ENCODE results near the gene TMEM164. TPM values are rescaled to one million over a fixed set of nuclear protein-coding genes. Genes with fewer than 3 reads are reported as not detected.

TMEM164 gene
- total RNA-seq, 2 donors from 2014 or later, result 30.3 to 36.6 TPM

- TF ChIP-seq, protein P1, sequence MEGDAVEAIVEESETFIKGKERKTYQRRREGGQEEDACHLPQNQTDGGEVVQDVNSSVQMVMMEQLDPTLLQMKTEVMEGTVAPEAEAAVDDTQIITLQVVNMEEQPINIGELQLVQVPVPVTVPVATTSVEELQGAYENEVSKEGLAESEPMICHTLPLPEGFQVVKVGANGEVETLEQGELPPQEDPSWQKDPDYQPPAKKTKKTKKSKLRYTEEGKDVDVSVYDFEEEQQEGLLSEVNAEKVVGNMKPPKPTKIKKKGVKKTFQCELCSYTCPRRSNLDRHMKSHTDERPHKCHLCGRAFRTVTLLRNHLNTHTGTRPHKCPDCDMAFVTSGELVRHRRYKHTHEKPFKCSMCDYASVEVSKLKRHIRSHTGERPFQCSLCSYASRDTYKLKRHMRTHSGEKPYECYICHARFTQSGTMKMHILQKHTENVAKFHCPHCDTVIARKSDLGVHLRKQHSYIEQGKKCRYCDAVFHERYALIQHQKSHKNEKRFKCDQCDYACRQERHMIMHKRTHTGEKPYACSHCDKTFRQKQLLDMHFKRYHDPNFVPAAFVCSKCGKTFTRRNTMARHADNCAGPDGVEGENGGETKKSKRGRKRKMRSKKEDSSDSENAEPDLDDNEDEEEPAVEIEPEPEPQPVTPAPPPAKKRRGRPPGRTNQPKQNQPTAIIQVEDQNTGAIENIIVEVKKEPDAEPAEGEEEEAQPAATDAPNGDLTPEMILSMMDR (IDR thresholded peaks at IDR 0.05), result no peak
- Histone ChIP-seq H3K27me3 (no peaks in the 10 kb centered on the region), H3K36me3 (no peaks in the 10 kb centered on the region), H3K9me3 (peaks cover 0 to under 1% of the 10 kb centered on the region in 2 donors), H3K4me3 (no peak overlapping the region), H3K27ac (no peak overlapping the region), H3K4me1 (no peaks in the 10 kb centered on the region)
- no peak for DNase-seq (ENCODE audit: low spot score)
Measured at GRCh38 chrX:110180928-110181310, 178.0 kb downstream of the TMEM164 start.

DNA sequence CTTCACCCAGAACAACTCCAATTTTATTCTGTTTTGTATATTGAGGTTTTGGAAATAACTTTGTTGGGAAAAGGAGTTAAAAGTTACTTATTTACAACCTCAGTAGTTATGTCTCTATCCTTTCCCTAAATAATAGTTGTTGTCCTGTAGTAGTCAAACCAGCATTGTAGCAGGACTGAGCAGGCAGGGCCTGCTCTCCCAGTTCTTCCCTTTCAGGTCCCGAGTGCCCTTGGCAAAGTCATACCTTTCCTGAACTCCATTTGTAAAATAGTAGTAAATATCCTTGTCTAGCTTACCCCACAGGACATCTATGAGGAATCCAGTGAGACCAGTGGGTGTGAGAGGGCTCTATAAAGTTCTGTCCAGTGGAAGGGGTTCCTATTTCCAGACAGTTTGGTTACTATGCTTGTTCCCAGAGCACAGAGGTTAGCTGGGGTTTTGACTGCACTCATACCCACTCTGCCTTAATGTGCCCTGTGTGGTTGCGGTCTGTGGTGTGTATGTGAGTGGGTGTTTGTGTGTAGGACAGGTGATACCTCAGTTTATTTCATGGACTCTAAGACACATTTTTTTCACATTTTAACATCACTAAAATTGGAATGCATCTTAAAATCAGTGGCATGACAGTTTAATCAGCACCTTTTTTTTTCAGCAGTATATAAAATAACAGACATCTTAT is 178.7 kb downstream of the TMEM164 start:
- no peaks in the 10 kb centered on the region for H3K27me3 ChIP-seq
- no peaks in the 10 kb centered on the region for H3K36me3 ChIP-seq
- no peak for DNase-seq (ENCODE audit: low spot score)
- H3K9me3 ChIP-seq, result peaks cover 0 to 8% of the 10 kb centered on the region in 2 donors
- H3K27ac ChIP-seq, result no peak overlapping the region
- no peak overlapping the region for H3K4me3 ChIP-seq
- no peaks in the 10 kb centered on the region for H3K4me1 ChIP-seq
- TF ChIP-seq, protein P1 (IDR thresholded peaks at IDR 0.05), result no peak

GRCh38 chrX:110182362-110182761 is 179.4 kb downstream of the TMEM164 start:
- Histone ChIP-seq H3K27me3 (no peaks in the 10 kb centered on the region), H3K27ac (no peak overlapping the region), H3K4me3 (no peak overlapping the region), H3K4me1 (no peaks in the 10 kb centered on the region), H3K36me3 (no peaks in the 10 kb centered on the region), H3K9me3 (peaks cover 0 to 10% of the 10 kb centered on the region in 2 donors)
- TF ChIP-seq, protein P1 (IDR thresholded peaks at IDR 0.05), result no peak
- no peak for DNase-seq (ENCODE audit: low spot score)

- H3K4me3 ChIP-seq, result no peak overlapping the region
- no peak overlapping the region for H3K27ac ChIP-seq
- peaks cover 0 to 10% of the 10 kb centered on the region in 2 donors for H3K9me3 ChIP-seq
- no peaks in the 10 kb centered on the region for H3K36me3 ChIP-seq
- no peak for DNase-seq (ENCODE audit: low spot score)
- H3K27me3 ChIP-seq, result no peaks in the 10 kb centered on the region
- no peaks in the 10 kb centered on the region for H3K4me1 ChIP-seq
- TF ChIP-seq, protein P1 (IDR thresholded peaks at IDR 0.05), result no peak
Measured at GRCh38 chrX:110182865-110183264, 180.0 kb downstream of the TMEM164 start.

DNA sequence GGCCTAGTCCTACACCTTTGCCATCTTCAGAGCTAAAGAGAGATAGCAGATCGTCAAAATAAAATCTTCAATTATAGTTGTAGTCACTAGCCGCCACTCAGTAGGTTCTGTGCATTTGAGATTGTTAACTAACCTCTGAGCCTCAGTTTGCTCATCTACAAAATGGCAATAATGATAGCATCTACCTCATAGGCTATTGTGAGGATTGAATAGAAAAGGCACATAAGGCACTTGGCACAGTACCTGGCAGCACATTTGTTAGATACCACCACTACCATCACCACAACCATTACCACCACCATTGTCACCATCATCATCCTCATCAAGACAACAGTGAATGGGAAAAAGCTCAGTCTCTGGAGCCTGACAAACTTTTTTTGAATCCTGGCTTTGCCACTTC is 180.4 kb downstream of the TMEM164 start:
- Histone ChIP-seq H3K27me3 (no peaks in the 10 kb centered on the region), H3K36me3 (no peaks in the 10 kb centered on the region), H3K4me1 (no peaks in the 10 kb centered on the region), H3K9me3 (peaks cover 0 to 10% of the 10 kb centered on the region in 2 donors), H3K4me3 (no peak overlapping the region), H3K27ac (no peak overlapping the region)
- TF ChIP-seq, protein P1 (IDR thresholded peaks at IDR 0.05), result no peak
- no peak for DNase-seq (ENCODE audit: low spot score)

Data from right atrium auricular region (tissue), 2 donors.